OCI-LY7 (cell line): Measurements from ENCODE around the gene UBA1. TPM values are rescaled to one million over a fixed set of nuclear protein-coding genes. Genes with fewer than 3 reads are reported as not detected.

ENCODE experiments used
- BruUV-seq: library from RNA; stranded (reverse); fragments of 400-500 nt; replicated peaks from 2 replicates; lab custom pipeline; 2021; lab: Mats Ljungman, UMichigan
- CTCF ChIA-PET: fragments of 300-600 bp; sonication (Branson Sonifier 250); formaldehyde crosslinking; loops from one replicate; lab custom pipeline; 2022; ENCODE audit warnings: antibody characterized with exemption; ENCODE audit not compliant: unreplicated experiment; lab: Charles Lee
- POLR2A ChIA-PET: fragments of 300-600 bp; sonication (Branson Sonifier 250); formaldehyde crosslinking; loops from one replicate; lab custom pipeline; 2022; ENCODE audit warnings: antibody characterized with exemption; lab: Charles Lee
- DNase-seq: peaks from one replicate; pipeline ENCODE4 v3.0.0-alpha.2; 2015; ENCODE audit warnings: low spot score
- H2AFZ ChIP-seq: fragments of 200-600 bp; sonication (generic), shearing (Covaris generic); 2 replicates; pipeline ENCODE4 v1.6.1; 2014; ENCODE audit warnings: mild to moderate bottlenecking, antibody characterized with exemption, low read length, moderate library complexity
- H3K27ac ChIP-seq: fragments of 200-600 bp; sonication (generic); 2 replicates; pipeline ENCODE4 v1.5.1; 2014; ENCODE audit warnings: mixed run types, low read depth, mild to moderate bottlenecking, moderate library complexity, low read length, inconsistent platforms; ENCODE audit not compliant: poor library complexity, severe bottlenecking
- H3K36me3 ChIP-seq: fragments of 200-600 bp; sonication (generic); 2 replicates; pipeline ENCODE4 v1.6.1; 2014; ENCODE audit warnings: mild to moderate bottlenecking, antibody characterized with exemption, low read length, moderate library complexity, mixed read lengths; ENCODE audit not compliant: insufficient read depth
- H3K4me1 ChIP-seq: fragments of 200-600 bp; sonication (generic); 2 replicates; pipeline ENCODE4 v1.5.1; 2014; ENCODE audit warnings: mild to moderate bottlenecking, low read length; ENCODE audit not compliant: insufficient read depth, poor library complexity, severe bottlenecking
- H3K4me2 ChIP-seq: fragments of 200-600 bp; sonication (generic); 2 replicates; pipeline ENCODE4 v1.6.1; 2014; ENCODE audit warnings: mild to moderate bottlenecking, low read length
- H3K4me3 ChIP-seq: fragments of 200-600 bp; sonication (generic); 2 replicates; pipeline ENCODE4 v1.5.1; 2014; ENCODE audit warnings: mild to moderate bottlenecking, low read depth, low read length; ENCODE audit not compliant: poor library complexity, severe bottlenecking
- H3K79me2 ChIP-seq: fragments of 200-600 bp; sonication (generic); 2 replicates; pipeline ENCODE4 v1.6.1; 2016; ENCODE audit warnings: low read depth, mild to moderate bottlenecking, low read length, moderate library complexity, mixed read lengths; ENCODE audit not compliant: insufficient read depth
- H3K9me2 ChIP-seq: fragments of 200-600 bp; sonication (generic); 2 replicates; pipeline ENCODE4 v1.6.1; 2016; ENCODE audit warnings: mild to moderate bottlenecking, low read length, mixed read lengths; ENCODE audit not compliant: insufficient read depth
- H3K9me3 ChIP-seq: fragments of 200-600 bp; sonication (generic); 2 replicates; pipeline ENCODE4 v1.6.1; 2014; ENCODE audit warnings: mild to moderate bottlenecking, mixed run types, low read length, mixed read lengths
- H4K20me1 ChIP-seq: fragments of 200-600 bp; sonication (generic); 2 replicates; pipeline ENCODE4 v1.6.1; 2014; ENCODE audit warnings: mild to moderate bottlenecking, antibody characterized with exemption, low read length, moderate library complexity, mixed read lengths; ENCODE audit not compliant: insufficient read depth
- EZH2phosphoT487 ChIP-seq: fragments of 200-600 bp; sonication (generic); IDR thresholded peaks from 2 replicates; pipeline ENCODE4 v1.6.1; 2018; ENCODE audit warnings: low read depth, borderline replicate concordance, mild to moderate bottlenecking, mixed run types, antibody characterized with exemption, low read length, moderate library complexity, mixed read lengths
- intact Hi-C: fragments of 100-400 bp; cut with micrococcal nuclease; formaldehyde crosslinking; loops from one replicate; pipeline ENCODE4 v1.10.0; 2022; ENCODE audit not compliant: unreplicated experiment
- total RNA-seq, 2 experiments: library from RNA; depleted of rRNA in 1 of 2; stranded (reverse); fragments of >200 nt in 1 of 2; shearing (Covaris generic) in 1 of 2; gene quantifications; 2 replicates each; pipeline ENCODE4 v1.2.3, GENCODE V29; 2014 to 2022
- TF ChIP-seq, protein P1 (sequence below): fragments of 200-600 bp; sonication (generic); conservative IDR thresholded peaks from 2 replicates; pipeline ENCODE4 v1.5.1; 2014; ENCODE audit warnings: mild to moderate bottlenecking, antibody characterized with exemption, low read length, moderate library complexity, mixed read lengths

Gene UBA1
- total RNA-seq, 2 experiments from 2014 or later = 169 to 294 TPM

- Histone ChIP-seq H4K20me1 (peaks cover 13% of the 10 kb centered on the region), H3K4me1 (peaks cover 18% of the 10 kb centered on the region), H2AFZ (no peak overlapping the region), H3K27ac (no peak overlapping the region), H3K4me2 (no peak overlapping the region), H3K4me3 (no peak overlapping the region), H3K36me3 (peaks cover 67% of the 10 kb centered on the region), H3K9me2 (no peaks in the 10 kb centered on the region), H3K79me2 (peaks cover 18% of the 10 kb centered on the region), H3K9me3 (no peaks in the 10 kb centered on the region)
- intact Hi-C loops = no loop called here
- POLR2A ChIA-PET = no interaction called here
- no peak for DNase-seq
- CTCF ChIA-PET = no interaction called here
- TF ChIP-seq, protein P1, sequence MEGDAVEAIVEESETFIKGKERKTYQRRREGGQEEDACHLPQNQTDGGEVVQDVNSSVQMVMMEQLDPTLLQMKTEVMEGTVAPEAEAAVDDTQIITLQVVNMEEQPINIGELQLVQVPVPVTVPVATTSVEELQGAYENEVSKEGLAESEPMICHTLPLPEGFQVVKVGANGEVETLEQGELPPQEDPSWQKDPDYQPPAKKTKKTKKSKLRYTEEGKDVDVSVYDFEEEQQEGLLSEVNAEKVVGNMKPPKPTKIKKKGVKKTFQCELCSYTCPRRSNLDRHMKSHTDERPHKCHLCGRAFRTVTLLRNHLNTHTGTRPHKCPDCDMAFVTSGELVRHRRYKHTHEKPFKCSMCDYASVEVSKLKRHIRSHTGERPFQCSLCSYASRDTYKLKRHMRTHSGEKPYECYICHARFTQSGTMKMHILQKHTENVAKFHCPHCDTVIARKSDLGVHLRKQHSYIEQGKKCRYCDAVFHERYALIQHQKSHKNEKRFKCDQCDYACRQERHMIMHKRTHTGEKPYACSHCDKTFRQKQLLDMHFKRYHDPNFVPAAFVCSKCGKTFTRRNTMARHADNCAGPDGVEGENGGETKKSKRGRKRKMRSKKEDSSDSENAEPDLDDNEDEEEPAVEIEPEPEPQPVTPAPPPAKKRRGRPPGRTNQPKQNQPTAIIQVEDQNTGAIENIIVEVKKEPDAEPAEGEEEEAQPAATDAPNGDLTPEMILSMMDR = no peak
- no peak for TF ChIP-seq EZH2phosphoT487
- no TSS peak for BruUV-seq
These were observed 21.8 kb downstream of the UBA1 start for GRCh38 chrX:47215291-47215900.

DNA sequence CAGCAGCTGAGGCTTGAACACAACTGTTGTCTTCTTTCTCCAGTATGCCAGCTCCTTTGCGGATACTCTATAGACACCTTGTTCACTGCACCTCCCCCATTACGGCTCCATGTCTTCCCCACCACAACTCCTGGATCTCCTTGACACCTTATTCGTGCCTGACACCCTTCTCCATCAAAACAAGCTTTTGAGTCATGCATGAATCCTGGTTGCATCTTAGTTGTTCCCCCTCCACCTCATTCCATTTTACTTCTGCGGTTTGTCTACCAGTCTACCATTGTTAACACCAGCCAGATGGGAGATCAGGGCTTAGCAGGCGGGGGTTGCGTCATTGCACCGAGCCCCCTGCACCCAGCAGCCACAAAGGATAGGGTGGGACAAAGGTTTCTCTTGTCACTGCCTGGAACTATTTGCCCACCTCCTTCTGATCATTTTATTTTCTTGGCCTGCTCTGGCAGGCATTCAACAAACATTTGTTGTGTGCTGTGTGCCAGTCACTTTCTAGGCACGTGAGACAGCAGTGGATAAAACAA is 22.8 kb downstream of the UBA1 start:
- POLR2A ChIA-PET = no interaction called here
- intact Hi-C loops = no loop called here
- peak overlapping the region; percentile 86; the same call in 1 of the 2 replicates for H3K4me2 ChIP-seq

More for the DNA sequence above, 22.8 kb downstream of the UBA1 start:
- CTCF ChIA-PET = no interaction called here
- Histone ChIP-seq H2AFZ (no peak overlapping the region), H4K20me1 (peaks cover 16% of the 10 kb centered on the region), H3K9me2 (no peaks in the 10 kb centered on the region), H3K79me2 (peaks cover 29% of the 10 kb centered on the region), H3K9me3 (no peaks in the 10 kb centered on the region), H3K36me3 (peaks cover 65% of the 10 kb centered on the region), H3K27ac (peak overlapping the region; percentile 70), H3K4me1 (peaks cover 26% of the 10 kb centered on the region), H3K4me3 (no peak overlapping the region)
- no TSS peak for BruUV-seq
- no peak for DNase-seq
- TF ChIP-seq EZH2phosphoT487 = no peak
- TF ChIP-seq, protein P1 = no peak
